Lung (tissue), 10 donors: ENCODE results near the gene LIMS3. TPM values are rescaled to one million over a fixed set of nuclear protein-coding genes. Genes with fewer than 3 reads are reported as not detected.
"Not testable (repeated sequence)": the region's sequence is repeated elsewhere in the genome, so short reads cannot be mapped to it uniquely, and the experiment has no call there.

Experiments used
- ATAC-seq: fragments of 200-7000 bp; cut with Tn5 transposase; one replicate; pipeline ENCODE4 v1.9.1; 2020; ENCODE audit warnings: moderate number of reproducible peaks; ENCODE audit not compliant: insufficient read depth, low FRiP score
- DNase-seq, 3 donors: peaks; one replicate each; pipeline ENCODE4 v3.0.0-alpha.2; 2013 to 2017
- H3K27ac ChIP-seq, 2 donors: one replicate each; pipeline ENCODE4 v1.5.1; 2013; ENCODE audit warnings: mild to moderate bottlenecking in 2 of 2, moderate library complexity in 2 of 2, control low read depth in 1 of 2, inconsistent platforms in 1 of 2, low read depth in 1 of 2, low read length in 1 of 2
- H3K27me3 ChIP-seq, 3 donors: one replicate each; pipeline ENCODE4 v1.5.1; 2013; ENCODE audit warnings: low read length in 2 of 3; ENCODE audit not compliant: control insufficient read depth in 3 of 3, insufficient read depth in 3 of 3
- H3K36me3 ChIP-seq, 4 donors: one replicate each; pipeline ENCODE4 v1.5.1; 2013; ENCODE audit warnings: low read length in 4 of 4, mild to moderate bottlenecking in 1 of 4, moderate library complexity in 1 of 4; ENCODE audit not compliant: control insufficient read depth in 4 of 4, insufficient read depth in 4 of 4
- H3K4me1 ChIP-seq, 5 donors: one replicate each; pipeline ENCODE4 v1.5.1; 2013; ENCODE audit warnings: low read length in 5 of 5, mild to moderate bottlenecking in 2 of 5, moderate library complexity in 1 of 5; ENCODE audit not compliant: control insufficient read depth in 5 of 5, insufficient read depth in 5 of 5
- H3K4me3 ChIP-seq: one replicate; pipeline ENCODE4 v1.5.1; 2013; ENCODE audit warnings: mild to moderate bottlenecking, control low read depth, moderate library complexity
- H3K9ac ChIP-seq, 2 donors: one replicate each; pipeline ENCODE4 v1.5.1; 2013; ENCODE audit warnings: low read length in 2 of 2, control low read depth in 1 of 2; ENCODE audit not compliant: insufficient read depth in 1 of 2
- H3K9me3 ChIP-seq, 4 donors: one replicate each; pipeline ENCODE4 v1.5.1; 2013; ENCODE audit warnings: low read length in 3 of 4, mild to moderate bottlenecking in 1 of 4, moderate library complexity in 1 of 4; ENCODE audit not compliant: control insufficient read depth in 4 of 4, insufficient read depth in 3 of 4
- WGBS, 2 donors: extraction: QIAGEN DNeasy Blood & Tissue Kit; methylation state at CpG; one replicate each; pipeline ENCODE4 v1.1.7; 2013; 5-methylcytosine and 5-hydroxymethylcytosine counted together
- polyA plus RNA-seq, 2 donors: library from polyadenylated mRNA; stranded (reverse); fragments of 200-250 nt; gene quantifications; one replicate each; pipeline ENCODE4 v1.2.1, GENCODE V29; 2013
- total RNA-seq, 2 donors: library from RNA; depleted of rRNA in 1 of 2; stranded (reverse); fragments of >200 nt in 1 of 2; gene quantifications; one replicate each; pipeline ENCODE4 v1.2.1, GENCODE V29; 2014 to 2021
- donor health status: Bipolar disorder and iron deficiency.
- donor health status: healthy.
- donor health status: DM: yes; HTN: yes; CAD: no.

LIMS3 gene
- total and polyA plus RNA-seq, 4 donors = 0.55 to 3.3 (median 1.1) TPM

DNA sequence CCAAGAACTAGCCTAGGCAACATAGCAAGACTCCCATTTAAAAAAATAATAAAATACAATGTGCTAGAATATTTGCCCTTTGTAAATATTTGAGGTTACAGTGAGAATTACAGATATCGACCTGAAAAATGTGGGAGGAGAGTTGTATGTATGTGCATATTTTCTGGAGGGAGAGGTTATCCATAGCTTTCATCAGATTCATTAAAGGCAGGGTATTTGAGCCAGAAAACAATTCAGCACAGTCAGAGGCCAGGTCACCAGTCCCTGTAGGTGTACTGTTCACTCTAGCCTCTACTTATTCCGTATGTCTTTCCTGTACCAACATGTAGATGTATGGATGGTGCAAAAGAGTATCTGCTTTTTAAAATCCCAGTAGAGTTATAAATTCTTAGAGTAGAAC, 15.4 kb downstream of the LIMS3 start:
- H3K4me1 ChIP-seq, H3K4me3 ChIP-seq, ATAC-seq, H3K27me3 ChIP-seq, H3K27ac ChIP-seq, H3K9me3 ChIP-seq, H3K9ac ChIP-seq, H3K36me3 ChIP-seq, DNase-seq: not testable (repeated sequence)
- WGBS, 2 donors = 89 to 100% methylated on average over 1 of the region's 2 CpGs

DNA sequence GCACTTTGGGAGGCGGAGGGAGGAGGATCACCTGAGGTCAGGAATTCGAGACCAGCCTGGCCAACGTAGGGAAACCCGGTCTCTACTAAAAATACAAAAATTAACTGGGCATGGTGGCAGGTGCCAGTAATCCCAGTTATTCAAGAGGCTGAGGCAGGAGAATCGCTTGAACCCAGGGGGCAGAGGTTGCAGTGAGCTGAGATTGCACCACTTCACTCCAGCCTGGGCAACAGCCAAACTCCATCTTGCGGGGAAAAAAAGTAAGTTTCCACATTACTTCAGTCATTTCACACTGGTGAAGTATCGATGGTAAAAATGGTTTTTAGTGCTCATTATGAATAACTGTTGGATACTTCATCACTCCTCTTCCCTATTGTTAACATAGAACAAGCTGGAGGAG, 16.1 kb downstream of the LIMS3 start:
- not testable (repeated sequence) for H3K9ac ChIP-seq, H3K4me1 ChIP-seq, DNase-seq, H3K27ac ChIP-seq, ATAC-seq, H3K4me3 ChIP-seq, H3K36me3 ChIP-seq, H3K27me3 ChIP-seq, H3K9me3 ChIP-seq
- no CpG with 5 or more reads among the region's 7 CpGs for WGBS, 2 donors

DNA sequence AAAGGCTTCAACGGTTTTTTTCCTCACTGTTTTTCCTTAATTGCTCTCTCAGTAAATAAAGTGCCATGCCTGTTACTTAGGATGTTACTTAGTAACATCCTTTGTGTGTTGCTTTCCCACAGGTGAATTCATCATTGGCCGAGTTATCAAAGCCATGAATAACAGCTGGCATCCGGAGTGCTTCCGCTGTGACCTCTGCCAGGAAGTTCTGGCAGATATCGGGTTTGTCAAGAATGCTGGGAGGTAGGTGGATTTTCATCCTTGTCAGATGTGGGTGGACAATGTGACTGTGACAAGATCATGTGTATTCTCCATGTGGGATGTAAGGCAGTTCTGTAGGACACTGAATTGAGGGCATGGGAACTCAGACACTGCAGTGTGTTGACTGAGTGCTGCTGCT, 17.3 kb downstream of the LIMS3 start:
- not testable (repeated sequence) for H3K4me3 ChIP-seq, DNase-seq, H3K27ac ChIP-seq, H3K27me3 ChIP-seq, H3K9ac ChIP-seq, H3K36me3 ChIP-seq, ATAC-seq, H3K9me3 ChIP-seq, H3K4me1 ChIP-seq
- no CpG with 5 or more reads among the region's 5 CpGs for WGBS, 2 donors

DNA sequence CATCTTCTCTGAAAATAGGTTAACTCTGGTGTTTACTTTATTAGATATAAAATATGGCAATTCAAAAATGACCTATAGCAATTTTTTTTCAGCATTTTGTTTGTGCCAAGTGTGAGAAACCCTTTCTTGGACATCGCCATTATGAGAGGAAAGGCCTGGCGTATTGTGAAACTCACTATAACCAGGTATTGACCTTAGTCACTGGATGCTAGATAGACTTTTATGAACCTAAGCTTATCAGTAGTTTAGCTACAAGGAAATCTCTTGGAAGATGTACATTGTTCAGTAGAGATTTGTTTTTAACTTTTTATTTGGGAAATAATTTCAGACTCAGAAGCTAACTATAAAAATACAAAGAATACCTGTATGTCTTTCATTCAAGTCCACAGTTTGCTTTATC, 21.7 kb downstream of the LIMS3 start:
- not testable (repeated sequence) for H3K9ac ChIP-seq, H3K27ac ChIP-seq, DNase-seq, H3K9me3 ChIP-seq, H3K4me1 ChIP-seq, ATAC-seq, H3K4me3 ChIP-seq, H3K27me3 ChIP-seq, H3K36me3 ChIP-seq
- WGBS, 2 donors = no CpG with 5 or more reads among the region's 2 CpGs

DNA sequence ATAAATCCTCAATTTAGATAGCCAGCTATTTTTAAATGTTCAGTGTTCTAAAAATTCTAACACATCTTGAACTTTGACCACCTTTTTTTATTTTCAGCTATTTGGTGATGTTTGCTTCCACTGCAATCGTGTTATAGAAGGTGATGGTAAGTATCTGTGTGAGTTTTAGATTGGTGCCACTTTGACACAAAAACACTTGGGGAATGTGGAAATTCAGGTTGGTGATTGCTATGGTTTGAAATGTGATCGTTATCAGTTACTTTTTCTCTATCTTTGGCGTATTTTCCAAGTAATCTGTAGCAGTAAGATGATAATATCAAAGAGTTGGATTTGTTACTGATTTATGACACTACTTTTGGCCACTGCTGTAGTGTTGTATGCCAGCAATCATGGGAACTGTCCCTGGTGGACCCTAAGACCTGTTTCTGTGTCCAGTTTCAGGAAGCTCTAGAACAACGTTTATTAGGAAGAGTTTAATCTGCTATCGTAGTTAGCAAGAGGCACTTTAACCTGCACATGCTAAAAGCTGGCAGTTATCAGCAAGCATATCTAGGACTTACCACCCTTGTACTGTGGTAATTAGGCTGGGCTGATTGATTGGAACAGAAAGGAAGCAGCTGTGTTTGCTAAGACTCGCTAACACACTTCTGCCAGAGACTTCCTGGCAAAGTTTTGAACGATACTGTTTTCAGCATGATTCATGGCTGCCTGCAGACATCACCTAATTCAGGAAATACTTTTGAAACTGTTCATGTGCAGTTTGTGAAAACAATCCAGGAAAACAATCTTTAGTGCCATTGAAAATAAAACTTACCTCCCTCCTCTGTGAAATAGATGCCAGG, 23.3 kb downstream of the LIMS3 start:
- H3K27me3 ChIP-seq, DNase-seq, H3K4me1 ChIP-seq, H3K9me3 ChIP-seq, H3K4me3 ChIP-seq, H3K36me3 ChIP-seq, H3K27ac ChIP-seq, H3K9ac ChIP-seq: not testable (repeated sequence)
- peak; percentile 80 for ATAC-seq
- WGBS, 2 donors = no CpG with 5 or more reads among the region's 7 CpGs

DNA sequence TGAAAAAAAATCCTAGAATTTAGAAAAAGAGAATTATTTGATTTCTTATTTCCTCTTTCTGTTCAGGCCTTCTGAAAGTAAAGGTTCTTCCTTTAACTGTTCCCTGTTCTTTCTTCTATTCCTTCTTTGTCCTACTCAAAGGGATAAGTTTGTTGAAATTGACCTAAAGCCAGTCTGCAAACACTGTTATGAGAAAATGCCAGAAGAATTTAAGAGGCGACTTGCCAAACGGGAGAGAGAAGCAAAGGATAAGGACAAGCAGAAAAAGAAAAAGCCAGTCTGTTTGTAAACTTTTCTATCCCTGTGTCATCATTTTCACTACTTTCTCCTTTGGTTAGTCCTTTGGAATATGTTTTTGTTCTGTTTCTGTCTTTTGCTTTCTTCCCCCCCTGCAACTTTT, 26.0 kb downstream of the LIMS3 start:
- DNase-seq, H3K4me3 ChIP-seq, H3K27ac ChIP-seq, H3K36me3 ChIP-seq, ATAC-seq, H3K9me3 ChIP-seq, H3K27me3 ChIP-seq, H3K4me1 ChIP-seq, H3K9ac ChIP-seq: not testable (repeated sequence)
- WGBS, 2 donors = no CpG with 5 or more reads among the region's 2 CpGs

DNA sequence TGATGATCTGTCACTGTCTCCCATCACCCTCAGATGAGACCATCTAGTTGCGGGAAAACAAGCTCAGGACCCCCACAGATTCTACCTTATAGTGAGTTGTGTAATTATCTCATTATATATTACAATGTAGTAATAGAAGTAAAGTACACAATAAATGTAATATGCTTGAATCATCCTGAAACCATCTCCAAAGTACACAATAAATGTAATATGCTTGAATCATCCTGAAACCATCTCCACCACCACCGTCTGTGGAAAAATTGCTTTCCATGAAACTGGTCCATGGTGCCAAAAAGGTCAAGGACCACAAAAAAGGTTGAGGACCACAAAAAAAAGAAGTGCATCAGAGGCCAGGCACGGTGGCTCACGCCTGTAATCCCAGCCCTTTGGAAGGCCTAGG, 29.3 kb downstream of the LIMS3 start:
- ATAC-seq, H3K4me1 ChIP-seq, H3K4me3 ChIP-seq, H3K9me3 ChIP-seq, H3K27me3 ChIP-seq, DNase-seq, H3K27ac ChIP-seq, H3K9ac ChIP-seq, H3K36me3 ChIP-seq: not testable (repeated sequence)
- no CpG with 5 or more reads among the region's 4 CpGs for WGBS, 2 donors

DNA sequence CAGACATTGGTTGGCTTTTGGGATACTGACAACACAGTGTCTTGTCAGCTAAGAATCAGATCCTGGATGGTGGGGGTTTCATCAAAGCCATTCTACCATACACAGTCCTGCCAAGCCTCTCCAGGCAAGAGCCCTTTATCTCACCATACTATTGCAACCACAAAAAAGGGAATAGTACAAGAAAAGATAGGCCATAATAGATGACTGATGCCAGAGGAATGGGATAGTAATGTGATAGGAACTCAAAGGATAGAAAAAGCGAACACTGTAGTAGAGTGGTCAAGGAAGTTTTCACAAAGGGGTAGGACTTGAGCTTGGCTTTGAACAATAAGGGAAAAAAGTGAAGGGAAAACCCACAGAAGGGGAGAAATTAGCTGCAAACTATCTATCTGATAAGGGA, 30.7 kb downstream of the LIMS3 start:
- H3K4me3 ChIP-seq, H3K27me3 ChIP-seq, H3K27ac ChIP-seq, H3K36me3 ChIP-seq, ATAC-seq, H3K9me3 ChIP-seq, H3K9ac ChIP-seq, DNase-seq, H3K4me1 ChIP-seq: not testable (repeated sequence)
- WGBS, 2 donors = no CpG with 5 or more reads among the region's 1 CpG
